Measurements from ENCODE around the gene NUP37. TPM values are rescaled to one million over a fixed set of nuclear protein-coding genes. Genes with fewer than 3 reads are reported as not detected.
"Not testable (repeated sequence)": the region's sequence is repeated elsewhere in the genome, so short reads cannot be mapped to it uniquely, and the experiment has no call there.

The NUP37 gene
- total and polyA plus RNA-seq, 2 donors (not counting 1 experiment from before 2014, with no cell fraction given), result 19.1 to 22.2 TPM

DNA sequence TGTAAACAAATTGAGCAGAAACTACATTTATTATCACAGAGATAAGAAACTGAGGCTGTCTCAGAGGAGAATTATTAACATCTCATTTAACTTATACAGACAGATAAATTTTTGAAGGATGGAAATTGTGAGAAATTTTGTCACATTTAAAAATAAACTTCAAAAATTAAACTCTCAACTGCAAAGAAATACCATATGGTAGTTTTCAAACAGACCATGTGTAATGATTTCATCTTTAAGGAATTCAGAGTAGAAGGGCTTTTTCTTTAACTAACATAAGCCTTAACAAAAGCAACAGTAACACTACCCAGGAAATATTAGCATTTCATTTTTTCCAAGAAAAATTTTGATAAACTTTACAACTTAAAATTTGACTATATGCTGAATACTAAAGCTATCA lies 26.6 kb downstream of the NUP37 start:
- Mint-ChIP-seq H3K27ac (no peak overlapping the region), H3K4me3 (no peak overlapping the region), H3K27me3 (no peaks in the 10 kb centered on the region), H3K4me1 (no peaks in the 10 kb centered on the region), H3K9me3 (ENCODE audit: insufficient read depth) (no peaks in the 10 kb centered on the region)
- Histone ChIP-seq H3K4me1 (ENCODE audit: control insufficient read depth in 2 of 2, insufficient read depth in 2 of 2, low read length in 2 of 2) (no peaks in the 10 kb centered on the region), H4K20me1 (ENCODE audit: control insufficient read depth, insufficient read depth, low read length, poor library complexity, severe bottlenecking) (no peaks in the 10 kb centered on the region), H3K79me2 (ENCODE audit: control insufficient read depth, insufficient read depth, low read length) (no peaks in the 10 kb centered on the region), H3K4me3 (ENCODE audit: control extremely low read depth in 1 of 5, extremely low read depth in 1 of 5, insufficient read depth in 1 of 5, low read depth in 2 of 5, low read length in 4 of 5) (no peak overlapping the region), H3K9ac (ENCODE audit: low read length) (no peak overlapping the region), H3K27ac (ENCODE audit: low read length in 2 of 2) (no peak overlapping the region), H3K36me3 (replicated peaks in 1 of 2; ENCODE audit: control extremely low read depth in 1 of 2, control insufficient read depth in 1 of 2, extremely low read depth in 1 of 2, insufficient read depth in 2 of 2, low read length in 1 of 2) (peaks cover 0 to 6% of the 10 kb centered on the region in 2 experiments), H2AFZ (ENCODE audit: insufficient read depth, low read depth, low read length, poor library complexity, severe bottlenecking) (no peak overlapping the region), H3K27me3 (replicated peaks in 1 of 4; ENCODE audit: control extremely low read depth in 1 of 4, control insufficient read depth in 3 of 4, insufficient read depth in 4 of 4, low read length in 3 of 4) (no peaks in the 10 kb centered on the region), H3K4me2 (replicated peaks; ENCODE audit: low read depth, low read length, poor library complexity, severe bottlenecking) (no peak overlapping the region), H3K9me3 (ENCODE audit: control extremely low read depth in 1 of 3, control insufficient read depth in 2 of 3, insufficient read depth in 1 of 3, low read length in 2 of 3) (peaks cover 0 to 3% (median 0%) of the 10 kb centered on the region in 3 donors)
- DNase-seq, result no peak
- ChIA-PET CTCF (no interaction called here), POLR2A (no interaction called here)
- no peak for ATAC-seq (ENCODE audit: low read depth)
- no peak for TF ChIP-seq EZH2 (IDR thresholded peaks at IDR 0.05; ENCODE audit: borderline replicate concordance, insufficient read depth, low read depth, low read length, poor library complexity, severe bottlenecking)
- TF ChIP-seq, protein P1, sequence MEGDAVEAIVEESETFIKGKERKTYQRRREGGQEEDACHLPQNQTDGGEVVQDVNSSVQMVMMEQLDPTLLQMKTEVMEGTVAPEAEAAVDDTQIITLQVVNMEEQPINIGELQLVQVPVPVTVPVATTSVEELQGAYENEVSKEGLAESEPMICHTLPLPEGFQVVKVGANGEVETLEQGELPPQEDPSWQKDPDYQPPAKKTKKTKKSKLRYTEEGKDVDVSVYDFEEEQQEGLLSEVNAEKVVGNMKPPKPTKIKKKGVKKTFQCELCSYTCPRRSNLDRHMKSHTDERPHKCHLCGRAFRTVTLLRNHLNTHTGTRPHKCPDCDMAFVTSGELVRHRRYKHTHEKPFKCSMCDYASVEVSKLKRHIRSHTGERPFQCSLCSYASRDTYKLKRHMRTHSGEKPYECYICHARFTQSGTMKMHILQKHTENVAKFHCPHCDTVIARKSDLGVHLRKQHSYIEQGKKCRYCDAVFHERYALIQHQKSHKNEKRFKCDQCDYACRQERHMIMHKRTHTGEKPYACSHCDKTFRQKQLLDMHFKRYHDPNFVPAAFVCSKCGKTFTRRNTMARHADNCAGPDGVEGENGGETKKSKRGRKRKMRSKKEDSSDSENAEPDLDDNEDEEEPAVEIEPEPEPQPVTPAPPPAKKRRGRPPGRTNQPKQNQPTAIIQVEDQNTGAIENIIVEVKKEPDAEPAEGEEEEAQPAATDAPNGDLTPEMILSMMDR (IDR thresholded peaks at IDR 0.05), result no peak
- intact Hi-C loops (cut with micrococcal nuclease), result no loop called here

DNA sequence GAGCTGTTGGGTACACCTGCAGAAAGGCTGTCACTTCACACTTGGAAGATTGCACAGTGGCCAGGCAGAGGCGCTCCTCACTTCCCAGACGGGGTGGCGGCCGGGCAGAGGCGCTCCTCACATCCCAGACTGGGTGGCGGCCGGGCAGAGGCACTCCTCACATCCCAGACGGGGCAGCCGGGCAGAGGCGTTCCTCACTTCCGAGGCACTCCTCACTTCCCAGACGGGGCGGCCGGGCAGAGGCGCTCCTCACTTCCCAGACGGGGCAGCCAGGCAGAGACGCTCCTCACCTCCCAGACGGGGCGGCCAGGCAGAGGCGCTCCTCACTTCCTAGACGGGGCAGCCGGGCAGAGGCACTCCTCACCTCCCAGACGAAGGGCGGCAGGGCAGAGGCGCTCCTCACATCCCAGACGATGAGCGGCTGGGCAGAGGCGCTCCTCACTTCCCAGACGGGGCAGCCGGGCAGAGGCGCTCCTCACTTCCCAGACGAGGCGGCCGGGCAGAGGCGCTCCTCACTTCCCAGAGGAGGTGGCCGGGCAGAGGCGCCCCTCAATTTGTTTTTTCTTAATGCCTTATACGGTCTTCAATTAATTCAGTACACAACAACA lies 30.6 kb downstream of the NUP37 start:
- H3K9me3 Mint-ChIP-seq (ENCODE audit: insufficient read depth); ATAC-seq (ENCODE audit: low read depth); H2AFZ ChIP-seq (ENCODE audit: insufficient read depth, low read depth, low read length, poor library complexity, severe bottlenecking); H3K4me1 Mint-ChIP-seq; H3K9ac ChIP-seq (ENCODE audit: low read length); H3K4me3 Mint-ChIP-seq; H3K27me3 Mint-ChIP-seq; CTCF ChIA-PET; H3K27ac ChIP-seq (ENCODE audit: low read length in 2 of 2); intact Hi-C loops (cut with micrococcal nuclease); H3K9me3 ChIP-seq (ENCODE audit: control extremely low read depth in 1 of 3, control insufficient read depth in 2 of 3, insufficient read depth in 1 of 3, low read length in 2 of 3); H3K4me2 ChIP-seq (replicated peaks; ENCODE audit: low read depth, low read length, poor library complexity, severe bottlenecking); H3K36me3 ChIP-seq (replicated peaks in 1 of 2; ENCODE audit: control extremely low read depth in 1 of 2, control insufficient read depth in 1 of 2, extremely low read depth in 1 of 2, insufficient read depth in 2 of 2, low read length in 1 of 2); H3K4me1 ChIP-seq (ENCODE audit: control insufficient read depth in 2 of 2, insufficient read depth in 2 of 2, low read length in 2 of 2); POLR2A ChIA-PET; H3K4me3 ChIP-seq (ENCODE audit: control extremely low read depth in 1 of 5, extremely low read depth in 1 of 5, insufficient read depth in 1 of 5, low read depth in 2 of 5, low read length in 4 of 5); H3K27me3 ChIP-seq (replicated peaks in 1 of 4; ENCODE audit: control extremely low read depth in 1 of 4, control insufficient read depth in 3 of 4, insufficient read depth in 4 of 4, low read length in 3 of 4); H4K20me1 ChIP-seq (ENCODE audit: control insufficient read depth, insufficient read depth, low read length, poor library complexity, severe bottlenecking); H3K27ac Mint-ChIP-seq; DNase-seq; H3K79me2 ChIP-seq (ENCODE audit: control insufficient read depth, insufficient read depth, low read length): not testable (repeated sequence)
- WGBS (ENCODE audit: insufficient coverage), result 100% methylated on average over 27 of the region's 38 CpGs
